Liver (tissue), 9 donors: Measurements from ENCODE around the gene AMIGO1. TPM values are rescaled to one million over a fixed set of nuclear protein-coding genes. Genes with fewer than 3 reads are reported as not detected.

Source experiments
- DNase-seq: peaks from one replicate; pipeline ENCODE4 v3.0.0-alpha.2; 2017; ENCODE audit warnings: low spot score
- H3K27ac ChIP-seq, 2 donors: one replicate each; pipeline ENCODE4 v1.7.0; 2013; ENCODE audit warnings: inconsistent platforms in 2 of 2, low read length in 2 of 2, control low read depth in 1 of 2, low read depth in 1 of 2, mild to moderate bottlenecking in 1 of 2
- H3K27me3 ChIP-seq, 4 donors: one replicate each; pipeline versions ENCODE4 v1.6.1 to v1.7.0; 2013; ENCODE audit warnings: low read length in 3 of 4, inconsistent platforms in 1 of 4, mild to moderate bottlenecking in 1 of 4, moderate library complexity in 1 of 4; ENCODE audit not compliant: control insufficient read depth in 4 of 4, insufficient read depth in 4 of 4
- H3K36me3 ChIP-seq, 4 donors: one replicate each; pipeline versions ENCODE4 v1.6.1 to v1.7.0; 2013; ENCODE audit warnings: low read length in 3 of 4, mild to moderate bottlenecking in 3 of 4, low read depth in 1 of 4, moderate library complexity in 1 of 4; ENCODE audit not compliant: control insufficient read depth in 4 of 4, insufficient read depth in 3 of 4
- H3K4me1 ChIP-seq, 4 donors: one replicate each; pipeline versions ENCODE4 v1.6.1 to v1.7.0; 2013; ENCODE audit warnings: low read length in 3 of 4, mild to moderate bottlenecking in 3 of 4, moderate library complexity in 1 of 4; ENCODE audit not compliant: control insufficient read depth in 4 of 4, insufficient read depth in 4 of 4
- H3K4me3 ChIP-seq, 3 donors: one replicate each; pipeline versions ENCODE4 v1.6.1 to v1.7.0; 2013; ENCODE audit warnings: low read length in 3 of 3, control low read depth in 1 of 3, low read depth in 1 of 3, mild to moderate bottlenecking in 1 of 3
- H3K9ac ChIP-seq, 2 donors: one replicate each; pipeline ENCODE4 v1.7.0; 2013; ENCODE audit warnings: low read length in 2 of 2, mild to moderate bottlenecking in 2 of 2, moderate library complexity in 2 of 2, control low read depth in 1 of 2, low read depth in 1 of 2
- H3K9me3 ChIP-seq, 4 donors: one replicate each; pipeline versions ENCODE4 v1.6.1 to v1.7.0; 2013; ENCODE audit warnings: low read length in 3 of 4; ENCODE audit not compliant: control insufficient read depth in 4 of 4
- CTCF ChIP-seq: fragments of 150-350 bp; IDR thresholded peaks from 2 replicates; pipeline ENCODE4 v1.5.1; 2017; ENCODE audit warnings: improper control_type of control experiment, low read depth, low read length; ENCODE audit not compliant: missing input control
- EGR1 ChIP-seq, 2 donors: IDR thresholded peaks; 2 replicates each; pipeline ENCODE4 v1.6.1; 2016 to 2018; ENCODE audit warnings: antibody characterized with exemption in 2 of 2, low read depth in 2 of 2
- FOXA1 ChIP-seq: IDR thresholded peaks from 2 replicates; pipeline ENCODE4 v1.6.1; 2016; ENCODE audit warnings: antibody characterized with exemption
- FOXA2 ChIP-seq: IDR thresholded peaks from 2 replicates; pipeline ENCODE4 v1.6.1; 2016; ENCODE audit warnings: antibody characterized with exemption
- GABPA ChIP-seq, 2 donors: IDR thresholded peaks in 1 of 2; conservative IDR thresholded peaks in 1 of 2; 2 replicates each; pipeline ENCODE4 v1.6.1; 2016; ENCODE audit warnings: antibody characterized with exemption in 2 of 2, mild to moderate bottlenecking in 1 of 2, moderate library complexity in 1 of 2
- HNF4A ChIP-seq, 2 donors: conservative IDR thresholded peaks; 2 replicates each; pipeline ENCODE4 v1.6.1; 2016; ENCODE audit warnings: antibody characterized with exemption in 2 of 2, mild to moderate bottlenecking in 2 of 2
- HNF4G ChIP-seq: IDR thresholded peaks from 2 replicates; pipeline ENCODE4 v1.6.1; 2016; ENCODE audit warnings: antibody characterized with exemption
- JUND ChIP-seq, 2 donors: IDR thresholded peaks; 2 replicates each; pipeline ENCODE4 v1.6.1; 2016; ENCODE audit warnings: antibody characterized with exemption in 2 of 2
- NR2F2 ChIP-seq: IDR thresholded peaks from 2 replicates; pipeline ENCODE4 v1.6.1; 2016; ENCODE audit warnings: antibody characterized with exemption
- RAD21 ChIP-seq, 2 donors: IDR thresholded peaks; 2 replicates each; pipeline ENCODE4 v1.6.1; 2016; ENCODE audit warnings: antibody characterized with exemption in 2 of 2, mild to moderate bottlenecking in 2 of 2
- REST ChIP-seq: IDR thresholded peaks from 2 replicates; pipeline ENCODE4 v1.6.1; 2016; ENCODE audit warnings: antibody characterized with exemption, mild to moderate bottlenecking
- RXRA ChIP-seq, 2 donors: IDR thresholded peaks; 2 replicates each; pipeline ENCODE4 v1.6.1; 2017 to 2018; ENCODE audit warnings: antibody characterized with exemption in 2 of 2, mild to moderate bottlenecking in 1 of 2
- SP1 ChIP-seq: IDR thresholded peaks from 2 replicates; pipeline ENCODE4 v1.6.1; 2018; ENCODE audit warnings: antibody characterized with exemption, mild to moderate bottlenecking
- TAF1 ChIP-seq: conservative IDR thresholded peaks from 2 replicates; pipeline ENCODE4 v1.6.1; 2016; ENCODE audit warnings: antibody characterized with exemption, mild to moderate bottlenecking
- YY1 ChIP-seq: IDR thresholded peaks from 2 replicates; pipeline ENCODE4 v1.6.1; 2016; ENCODE audit warnings: antibody characterized with exemption, mild to moderate bottlenecking
- WGBS: extraction: QIAGEN DNeasy Blood & Tissue Kit; methylation state at CpG from one replicate; pipeline ENCODE4 v1.1.7; 2013; 5-methylcytosine and 5-hydroxymethylcytosine counted together
- polyA plus RNA-seq, 2 donors: library from polyadenylated mRNA; stranded (reverse) in 1 of 2; unstranded in 1 of 2; fragments of 200-250 nt in 1 of 2; fragments of >200 nt in 1 of 2; fragmentation: Nextera tagmentation in 1 of 2; extraction: Ambion mirVana in 1 of 2; gene quantifications; one replicate each; pipeline versions ENCODE4 v1.2.1 to v1.2.3, GENCODE V29; 2013 to 2015
- total RNA-seq, 2 donors: library from RNA; depleted of rRNA; stranded (reverse); fragments of >200 nt; gene quantifications; one replicate each; pipeline ENCODE4 v1.2.3, GENCODE V29; 2014
- TF ChIP-seq, protein P1 (sequence below): IDR thresholded peaks from 2 replicates; pipeline ENCODE4 v1.6.1; 2016; ENCODE audit warnings: antibody characterized with exemption
- TF ChIP-seq, protein P2 (sequence below): IDR thresholded peaks from 2 replicates; pipeline ENCODE4 v1.6.1; 2016; ENCODE audit warnings: antibody characterized with exemption
- TF ChIP-seq, protein P3 (sequence below): IDR thresholded peaks from 2 replicates; pipeline ENCODE4 v1.6.1; 2016; ENCODE audit warnings: antibody characterized with exemption
- donor health status: healthy.
- donor health status: healthy.
- donor health status: healthy.
- donor health status: healthy.
- donor health status: healthy.

Gene AMIGO1
- total and polyA plus RNA-seq, 4 donors, result 0.75 to 4.6 (median 1.9) TPM

DNA sequence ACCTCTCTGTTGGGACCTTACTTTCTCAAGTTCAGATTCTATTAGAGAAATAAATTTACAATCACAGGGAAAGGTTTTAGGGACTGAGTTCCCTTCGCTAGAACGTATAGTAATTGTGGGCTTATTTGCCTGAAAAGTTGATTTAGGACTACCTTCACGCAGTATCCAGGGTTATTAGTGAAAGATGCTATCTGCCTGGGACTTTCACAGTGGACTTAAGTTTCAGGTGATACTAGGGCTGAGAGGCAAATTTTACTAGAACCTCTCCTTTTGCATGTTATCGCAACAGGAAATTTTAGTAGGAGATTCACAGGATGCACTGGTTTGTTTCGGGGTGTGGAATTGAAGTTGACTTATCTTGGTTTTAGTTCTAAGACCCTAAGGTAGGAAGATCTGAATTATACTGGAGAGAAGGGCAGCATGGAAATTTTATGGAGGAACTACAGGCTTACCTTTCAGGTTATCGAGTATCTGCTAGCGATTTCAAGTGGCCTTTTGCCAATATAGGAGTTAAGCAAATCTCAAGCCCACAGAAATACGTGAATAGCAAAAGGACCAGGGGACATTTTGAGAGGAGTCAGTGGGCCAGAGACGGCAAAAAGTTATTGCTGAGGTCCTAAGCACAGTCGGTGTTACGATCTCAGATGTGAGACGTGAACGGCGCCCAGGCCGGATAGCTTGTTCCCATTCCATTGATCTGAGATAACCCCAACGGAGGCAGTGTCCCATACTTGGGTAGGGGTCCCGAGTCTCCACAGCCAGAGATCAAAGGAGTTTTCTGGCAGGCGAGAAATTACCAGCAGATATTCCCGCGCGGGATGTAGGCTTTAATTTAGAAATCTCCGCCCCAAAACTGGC lies 38.2 kb upstream of the AMIGO1 start:
- Histone ChIP-seq H3K36me3 (no peaks in the 10 kb centered on the region), H3K27me3 (no peaks in the 10 kb centered on the region), H3K9ac (peak overlapping the region; percentile 85 to 93), H3K4me1 (peaks cover 5 to 41% (median 29%) of the 10 kb centered on the region in 4 donors), H3K27ac (peak overlapping the region; percentile 90 to 94), H3K9me3 (no peaks in the 10 kb centered on the region), H3K4me3 (peak overlapping the region; percentile 87 to 93 (median 89))
- no peak for TF ChIP-seq HNF4G
- TF ChIP-seq, protein P1, sequence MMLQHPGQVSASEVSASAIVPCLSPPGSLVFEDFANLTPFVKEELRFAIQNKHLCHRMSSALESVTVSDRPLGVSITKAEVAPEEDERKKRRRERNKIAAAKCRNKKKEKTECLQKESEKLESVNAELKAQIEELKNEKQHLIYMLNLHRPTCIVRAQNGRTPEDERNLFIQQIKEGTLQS, result no peak
- TF ChIP-seq TAF1, result no peak
- TF ChIP-seq RAD21 (IDR thresholded peaks at IDR 0.05), result no peak
- no peak for TF ChIP-seq NR2F2
- WGBS, result 5% methylated on average over 22 of the region's 22 CpGs
- peak; percentile 59 for DNase-seq

DNA sequence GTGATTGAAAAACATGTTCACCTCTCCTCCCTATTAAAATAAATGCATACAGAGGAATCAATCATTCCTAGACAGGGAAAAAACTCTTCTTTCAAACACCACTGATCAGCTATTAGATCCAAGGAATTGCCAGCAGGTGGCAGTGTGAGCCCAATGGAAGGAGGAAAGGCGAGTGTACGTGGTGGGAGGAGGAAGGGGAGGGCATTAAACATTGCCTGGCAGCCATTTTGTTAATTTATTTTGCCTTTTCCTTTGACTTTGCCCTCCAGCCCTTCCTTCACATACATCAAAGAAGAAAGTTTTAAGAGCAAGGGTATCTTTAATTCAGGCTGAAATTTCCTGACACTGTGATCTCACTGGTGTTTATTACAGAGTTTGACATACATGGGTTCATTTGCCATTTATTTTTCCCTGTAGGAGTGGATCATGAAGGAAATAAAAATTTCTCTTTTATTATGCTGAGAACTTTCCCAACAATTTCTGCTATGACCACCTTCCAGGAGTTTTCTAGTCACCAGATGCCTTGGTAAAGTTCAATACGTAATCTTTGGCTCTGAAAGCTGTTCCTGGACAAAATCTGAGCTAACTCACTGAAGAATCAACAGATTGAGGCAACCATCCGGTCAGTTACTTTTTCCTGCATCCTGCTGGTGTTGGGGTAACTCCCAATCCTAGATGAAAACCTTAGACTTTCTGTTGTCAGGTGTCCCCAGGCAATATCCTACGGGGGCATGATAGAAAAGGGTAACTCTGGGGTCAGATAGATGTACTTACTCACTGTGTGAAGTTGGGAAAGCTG lies 37.0 kb upstream of the AMIGO1 start:
- Histone ChIP-seq H3K4me3 (peak overlapping the region; percentile 5 to 89 (median 87)), H3K9ac (peak overlapping the region; percentile 21 to 85), H3K9me3 (no peaks in the 10 kb centered on the region), H3K27me3 (no peaks in the 10 kb centered on the region), H3K27ac (peak overlapping the region; percentile 90 to 94), H3K36me3 (no peaks in the 10 kb centered on the region), H3K4me1 (peaks cover 5 to 41% (median 29%) of the 10 kb centered on the region in 4 donors)
- peak; percentile 91 for DNase-seq
- TF ChIP-seq HNF4A (conservative IDR thresholded peaks at IDR 0.05) (peak; percentile 37 to 64), GABPA (IDR thresholded peaks at IDR 0.05 in 1 of 2, conservative IDR thresholded peaks at IDR 0.05 in 1 of 2) (peak; percentile 46 to 75), REST (peak; percentile 40), CTCF (peak; percentile 95), FOXA2 (no peak), SP1 (peak; percentile 26), TAF1 (no peak), FOXA1 (no peak), JUND (IDR thresholded peaks at IDR 0.05) (no peak), HNF4G (no peak), RAD21 (IDR thresholded peaks at IDR 0.05) (peak; percentile 99 to 100), NR2F2 (no peak), EGR1 (IDR thresholded peaks at IDR 0.05; ENCODE audit: low read depth in 2 of 2) (no peak), RXRA (IDR thresholded peaks at IDR 0.05) (peak in 1 of 2 donors; percentile 26), YY1 (peak; percentile 100)
- TF ChIP-seq, protein P2, sequence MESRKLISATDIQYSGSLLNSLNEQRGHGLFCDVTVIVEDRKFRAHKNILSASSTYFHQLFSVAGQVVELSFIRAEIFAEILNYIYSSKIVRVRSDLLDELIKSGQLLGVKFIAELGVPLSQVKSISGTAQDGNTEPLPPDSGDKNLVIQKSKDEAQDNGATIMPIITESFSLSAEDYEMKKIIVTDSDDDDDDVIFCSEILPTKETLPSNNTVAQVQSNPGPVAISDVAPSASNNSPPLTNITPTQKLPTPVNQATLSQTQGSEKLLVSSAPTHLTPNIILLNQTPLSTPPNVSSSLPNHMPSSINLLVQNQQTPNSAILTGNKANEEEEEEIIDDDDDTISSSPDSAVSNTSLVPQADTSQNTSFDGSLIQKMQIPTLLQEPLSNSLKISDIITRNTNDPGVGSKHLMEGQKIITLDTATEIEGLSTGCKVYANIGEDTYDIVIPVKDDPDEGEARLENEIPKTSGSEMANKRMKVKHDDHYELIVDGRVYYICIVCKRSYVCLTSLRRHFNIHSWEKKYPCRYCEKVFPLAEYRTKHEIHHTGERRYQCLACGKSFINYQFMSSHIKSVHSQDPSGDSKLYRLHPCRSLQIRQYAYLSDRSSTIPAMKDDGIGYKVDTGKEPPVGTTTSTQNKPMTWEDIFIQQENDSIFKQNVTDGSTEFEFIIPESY, result no peak
- TF ChIP-seq, protein P3, sequence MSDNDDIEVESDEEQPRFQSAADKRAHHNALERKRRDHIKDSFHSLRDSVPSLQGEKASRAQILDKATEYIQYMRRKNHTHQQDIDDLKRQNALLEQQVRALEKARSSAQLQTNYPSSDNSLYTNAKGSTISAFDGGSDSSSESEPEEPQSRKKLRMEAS, result peak; percentile 4
- TF ChIP-seq, protein P1, result peak; percentile 45
- 15% methylated on average over 5 of the region's 5 CpGs for WGBS
